ENCODE data around the gene SUPT4H1. TPM values are rescaled to one million over a fixed set of nuclear protein-coding genes. Genes with fewer than 3 reads are reported as not detected.

The SUPT4H1 gene
- total RNA-seq, 1 experiment from 2014 or later, result 109 TPM

DNA sequence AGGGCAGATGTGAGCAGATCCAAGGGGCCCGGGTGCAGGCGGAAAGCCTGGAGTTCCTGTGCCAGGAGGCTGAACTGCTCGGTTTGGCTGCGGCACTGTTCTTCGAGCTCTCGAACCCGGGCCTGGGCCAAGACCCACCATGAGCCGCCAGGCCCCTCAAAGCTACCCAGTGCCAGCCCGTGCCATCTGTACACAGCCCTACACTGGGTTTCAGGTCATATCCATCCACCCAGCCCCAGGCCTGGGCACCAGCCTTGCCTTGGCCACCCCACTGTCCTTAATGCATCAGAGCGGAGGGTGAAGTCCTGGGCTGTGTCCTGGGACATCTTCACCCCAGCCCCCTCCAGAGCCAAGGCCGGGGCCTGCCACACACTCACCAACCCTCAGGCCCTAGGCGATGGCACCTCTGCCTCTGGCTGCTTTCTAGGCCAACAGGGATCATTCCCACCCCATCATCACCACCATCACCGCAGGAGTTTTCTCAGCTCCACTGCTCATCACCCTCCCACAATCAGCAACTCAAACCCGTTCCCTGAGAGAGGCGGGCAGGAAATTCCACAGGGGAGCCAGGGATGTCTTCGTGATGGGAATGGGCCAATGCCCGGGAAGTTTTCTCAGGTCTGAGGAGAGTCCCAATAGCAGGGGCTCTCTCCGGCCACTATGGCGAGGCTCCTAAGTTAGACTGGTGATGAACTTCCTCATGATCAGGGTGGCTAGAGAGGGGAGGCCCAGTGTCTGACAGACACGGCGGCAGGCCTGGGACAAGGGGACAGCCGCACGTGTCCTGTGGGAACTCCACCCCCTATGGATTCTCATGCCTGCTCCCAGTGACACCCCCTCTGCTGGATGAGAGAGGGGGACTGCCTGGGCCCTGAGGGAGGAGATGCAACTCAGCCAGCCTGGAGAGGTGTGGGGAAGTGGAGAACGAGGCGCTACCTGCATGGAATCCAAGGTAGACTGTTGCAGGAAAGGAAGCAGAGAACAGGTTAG lies 32.5 kb downstream of the SUPT4H1 start:
- Histone ChIP-seq H2AFZ (ENCODE audit: low read length) (no peak overlapping the region), H2AK5ac (ENCODE audit: insufficient read length, low read length) (no peak overlapping the region), H4K8ac (replicated peaks; ENCODE audit: insufficient read length, low read depth, low read length) (no peak overlapping the region), H3K27me3 (ENCODE audit: insufficient read depth, low read length) (no peaks in the 10 kb centered on the region; the same call in 1 of the 2 replicates), H2BK20ac (ENCODE audit: low read depth, low read length, poor library complexity, severe bottlenecking) (no peak overlapping the region), H3K4me1 (ENCODE audit: insufficient read depth, low read length) (no peaks in the 10 kb centered on the region), H3T11ph (ENCODE audit: low read length) (no peak overlapping the region), H2BK5ac (ENCODE audit: insufficient read length, low read length) (no peak overlapping the region), H3K18ac (ENCODE audit: insufficient read length, low read depth, low read length) (no peak overlapping the region), H3K4me2 (ENCODE audit: insufficient read depth, insufficient read length, low read length) (no peak overlapping the region), H4K5ac (ENCODE audit: insufficient read length, low read depth, low read length) (no peak overlapping the region), H2BK15ac (ENCODE audit: low read depth, low read length) (no peak overlapping the region), H3K79me1 (ENCODE audit: insufficient read depth, low read depth, low read length, poor library complexity, severe bottlenecking) (no peaks in the 10 kb centered on the region), H3K79me2 (ENCODE audit: insufficient read depth, low read length) (no peaks in the 10 kb centered on the region), H3K4ac (ENCODE audit: low read depth, low read length) (no peak overlapping the region), H3K56ac (ENCODE audit: insufficient read length, low read depth, low read length) (no peak overlapping the region), H3K23me2 (ENCODE audit: insufficient read length, low read depth, low read length, poor library complexity, severe bottlenecking) (peaks cover 9% of the 10 kb centered on the region), H3K23ac (ENCODE audit: insufficient read length, low read depth, low read length) (no peak overlapping the region), H4K20me1 (ENCODE audit: control insufficient read depth, insufficient read depth, insufficient read length) (no peaks in the 10 kb centered on the region), H3K14ac (ENCODE audit: insufficient read depth, low read length) (no peak overlapping the region; the same call in 1 of the 2 replicates), H3K9ac (ENCODE audit: extremely low read depth, insufficient read length, low read length) (no peak overlapping the region), H2BK120ac (ENCODE audit: low read depth, low read length, poor library complexity, severe bottlenecking) (no peak overlapping the region), H4K91ac (ENCODE audit: insufficient read length, low read depth, low read length) (no peak overlapping the region), H3K9me3 (ENCODE audit: control insufficient read depth, low read depth, low read length) (no peaks in the 10 kb centered on the region), H3K27ac (ENCODE audit: insufficient read length, low read depth, low read length) (no peak overlapping the region), H2BK12ac (ENCODE audit: insufficient read length, low read depth, low read length) (no peak overlapping the region)
- H3K27ac Mint-ChIP-seq, result peak overlapping the region in 1 of 3 experiments; percentile 76; a peak in 1 of 7 replicates
- no CpG with 5 or more reads among the region's 25 CpGs for WGBS (ENCODE audit: extremely low coverage, insufficient read length, low lambda C conversion rate)
- no peak for DNase-seq
- peaks cover 0 to 13% (median 2%) of the 10 kb centered on the region in 3 experiments; a peak in 5 of 7 replicates for H3K36me3 Mint-ChIP-seq (ENCODE audit: insufficient read depth in 1 of 3, low read depth in 3 of 3)
- peaks cover 11 to 12% of the 10 kb centered on the region in 2 experiments for H3K4me1 Mint-ChIP-seq
- H3K9me3 Mint-ChIP-seq, result no peaks in the 10 kb centered on the region
- TF ChIP-seq, protein P1, sequence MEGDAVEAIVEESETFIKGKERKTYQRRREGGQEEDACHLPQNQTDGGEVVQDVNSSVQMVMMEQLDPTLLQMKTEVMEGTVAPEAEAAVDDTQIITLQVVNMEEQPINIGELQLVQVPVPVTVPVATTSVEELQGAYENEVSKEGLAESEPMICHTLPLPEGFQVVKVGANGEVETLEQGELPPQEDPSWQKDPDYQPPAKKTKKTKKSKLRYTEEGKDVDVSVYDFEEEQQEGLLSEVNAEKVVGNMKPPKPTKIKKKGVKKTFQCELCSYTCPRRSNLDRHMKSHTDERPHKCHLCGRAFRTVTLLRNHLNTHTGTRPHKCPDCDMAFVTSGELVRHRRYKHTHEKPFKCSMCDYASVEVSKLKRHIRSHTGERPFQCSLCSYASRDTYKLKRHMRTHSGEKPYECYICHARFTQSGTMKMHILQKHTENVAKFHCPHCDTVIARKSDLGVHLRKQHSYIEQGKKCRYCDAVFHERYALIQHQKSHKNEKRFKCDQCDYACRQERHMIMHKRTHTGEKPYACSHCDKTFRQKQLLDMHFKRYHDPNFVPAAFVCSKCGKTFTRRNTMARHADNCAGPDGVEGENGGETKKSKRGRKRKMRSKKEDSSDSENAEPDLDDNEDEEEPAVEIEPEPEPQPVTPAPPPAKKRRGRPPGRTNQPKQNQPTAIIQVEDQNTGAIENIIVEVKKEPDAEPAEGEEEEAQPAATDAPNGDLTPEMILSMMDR (conservative IDR thresholded peaks at IDR 0.05), result no peak
- no peak overlapping the region for H3K4me3 Mint-ChIP-seq
- peaks cover 40% of the 10 kb centered on the region for H3K27me3 Mint-ChIP-seq (ENCODE audit: low read depth)

All from H9 (cell line).